ENCODE data around the gene MCU.

- TF ChIP-seq POLR2A (IDR thresholded peaks at IDR 0.05) (no peak), CTCF (IDR thresholded peaks at IDR 0.05) (no peak), EP300 (IDR thresholded peaks at IDR 0.05) (no peak)
These were observed 149.5 kb downstream of the MCU start for GRCh38 chr10:72841487-72841886.

Data from stomach (tissue), 4 donors.